OCI-LY3 (cell line): ENCODE measurements around the gene GPR107.

Experiments used
- H2AFZ ChIP-seq: fragments of 200-600, 300-600 bp; shearing (Covaris generic); 2 replicates; pipeline ENCODE4 v1.6.0; 2014; ENCODE audit warnings: antibody characterized with exemption, low read depth, low read length
- H3K27ac ChIP-seq: fragments of 200-600, 300-600 bp; sonication (generic); 2 replicates; pipeline ENCODE4 v1.5.1; 2014; ENCODE audit warnings: mild to moderate bottlenecking, low read length, moderate library complexity, mixed read lengths
- H3K27me3 ChIP-seq: fragments of 200-600, 300-600 bp; sonication (generic); 2 replicates; pipeline ENCODE4 v1.6.1; 2014; ENCODE audit warnings: low read depth, low read length, mixed read lengths
- H3K36me3 ChIP-seq: fragments of 200-600, 300-600 bp; sonication (generic); replicated peaks from 2 replicates; pipeline ENCODE3; 2014; ENCODE audit warnings: low read depth, low read length, mixed read lengths
- H3K4me1 ChIP-seq: fragments of 300-600, 200-600 bp; sonication (generic); 2 replicates; pipeline ENCODE4 v1.6.1; 2014; ENCODE audit warnings: low read length, mixed read lengths
- H3K4me2 ChIP-seq: fragments of 200-600, 300-600 bp; sonication (generic); 2 replicates; pipeline ENCODE4 v1.6.1; 2014; ENCODE audit warnings: low read length, mixed read lengths
- H3K4me3 ChIP-seq: fragments of 300-600, 200-600 bp; sonication (generic); 2 replicates; pipeline ENCODE4 v1.5.1; 2014; ENCODE audit warnings: antibody characterized with exemption, mild to moderate bottlenecking, low read length, moderate library complexity
- H3K79me2 ChIP-seq: fragments of 300-600, 200-600 bp; shearing (Covaris generic); 2 replicates; pipeline ENCODE4 v1.6.1; 2014; ENCODE audit warnings: mild to moderate bottlenecking, low read length, mixed read lengths
- H3K9ac ChIP-seq: fragments of 300-600, 200-600 bp; shearing (Covaris generic); 2 replicates; pipeline ENCODE4 v1.6.0; 2014; ENCODE audit warnings: mild to moderate bottlenecking, low read length, moderate library complexity
- H3K9me3 ChIP-seq: fragments of 200-600, 300-600 bp; shearing (Covaris generic); 2 replicates; pipeline ENCODE4 v1.6.1; 2014; ENCODE audit warnings: low read length, mixed read lengths; ENCODE audit not compliant: insufficient read depth
- H4K20me1 ChIP-seq: fragments of 200-600, 300-600 bp; sonication (generic); 2 replicates; pipeline ENCODE4 v1.6.1; 2016; ENCODE audit warnings: low read length, mixed read lengths; ENCODE audit not compliant: insufficient read depth
- CTCF ChIP-seq: fragments of 200-600, 300-600 bp; sonication (generic); IDR thresholded peaks from 2 replicates; pipeline ENCODE4 v1.5.1; 2014; ENCODE audit warnings: antibody characterized with exemption, low read length, low read depth
- EZH2phosphoT487 ChIP-seq: fragments of 200-600 bp; shearing (Covaris generic); IDR thresholded peaks from 2 replicates; pipeline ENCODE4 v1.6.1; 2018; ENCODE audit warnings: antibody characterized with exemption, mixed run types, low read depth

The GPR107 gene

GRCh38 chr9:130119519-130120298 is 66.0 kb downstream of the GPR107 start:
- H4K20me1 ChIP-seq = no peaks in the 10 kb centered on the region
- no peak overlapping the region for H3K27ac ChIP-seq
- TF ChIP-seq CTCF = no peak
- TF ChIP-seq EZH2phosphoT487 = no peak
- no peak overlapping the region for H2AFZ ChIP-seq
- H3K4me2 ChIP-seq = no peak overlapping the region
- no peaks in the 10 kb centered on the region for H3K27me3 ChIP-seq
- no peak overlapping the region for H3K4me3 ChIP-seq
- no peaks in the 10 kb centered on the region for H3K79me2 ChIP-seq
- H3K9ac ChIP-seq = no peak overlapping the region
- peaks cover 2% of the 10 kb centered on the region for H3K36me3 ChIP-seq
- 0 out of 2 replicates have a peak, but pooled peaks cover 3% of the 10 kb centered on the region for H3K4me1 ChIP-seq
- no peaks in the 10 kb centered on the region for H3K9me3 ChIP-seq

- Histone ChIP-seq H3K27me3 (no peaks in the 10 kb centered on the region), H3K79me2 (no peaks in the 10 kb centered on the region), H3K4me2 (no peak overlapping the region), H3K27ac (no peak overlapping the region), H3K4me1 (0 out of 2 replicates have a peak, but pooled peaks cover 3% of the 10 kb centered on the region), H4K20me1 (no peaks in the 10 kb centered on the region), H3K9me3 (no peaks in the 10 kb centered on the region), H3K36me3 (peaks cover 2% of the 10 kb centered on the region), H3K4me3 (no peak overlapping the region), H2AFZ (no peak overlapping the region), H3K9ac (no peak overlapping the region)
- no peak for TF ChIP-seq CTCF
- TF ChIP-seq EZH2phosphoT487 = no peak
Observed at GRCh38 chr9:130120299-130120587, 66.5 kb downstream of the GPR107 start.

GRCh38 chr9:130120832-130121231 is 67.1 kb downstream of the GPR107 start:
- TF ChIP-seq EZH2phosphoT487 (no peak), CTCF (no peak)
- H3K9ac ChIP-seq = no peak overlapping the region
- H2AFZ ChIP-seq = no peak overlapping the region
- H4K20me1 ChIP-seq = no peaks in the 10 kb centered on the region
- no peaks in the 10 kb centered on the region for H3K79me2 ChIP-seq
- peaks cover 2% of the 10 kb centered on the region for H3K36me3 ChIP-seq
- H3K4me3 ChIP-seq = no peak overlapping the region
- no peak overlapping the region for H3K4me2 ChIP-seq
- no peaks in the 10 kb centered on the region for H3K27me3 ChIP-seq
- 0 out of 2 replicates have a peak, but pooled peaks cover 3% of the 10 kb centered on the region for H3K4me1 ChIP-seq
- no peaks in the 10 kb centered on the region for H3K9me3 ChIP-seq
- no peak overlapping the region for H3K27ac ChIP-seq

- no peak overlapping the region for H3K4me2 ChIP-seq
- no peak overlapping the region for H2AFZ ChIP-seq
- TF ChIP-seq EZH2phosphoT487 (no peak), CTCF (no peak)
Observed at GRCh38 chr9:130122456-130122855, 68.8 kb downstream of the GPR107 start.

More at GRCh38 chr9:130122456-130122855, 68.8 kb downstream of the GPR107 start:
- Histone ChIP-seq H4K20me1 (no peaks in the 10 kb centered on the region), H3K36me3 (no peaks in the 10 kb centered on the region), H3K4me3 (no peak overlapping the region), H3K9me3 (no peaks in the 10 kb centered on the region), H3K27ac (no peak overlapping the region), H3K9ac (no peak overlapping the region), H3K79me2 (no peaks in the 10 kb centered on the region), H3K27me3 (no peaks in the 10 kb centered on the region), H3K4me1 (0 out of 2 replicates have a peak, but pooled peaks cover 3% of the 10 kb centered on the region)
